Measurements from ENCODE around the gene BOLA3.
A peak's percentile ranks its signal among the peaks of the same experiment; 100 is the strongest.
"Not testable (repeated sequence)": the region's sequence is repeated elsewhere in the genome, so short reads cannot be mapped to it uniquely, and the experiment has no call there.

BOLA3 gene

GRCh38 chr2:74147727-74148456, at the start of gene BOLA3:
BOLA3 (minus strand) TSS chr2:74147912; CDS start chr2:74147874, 38 bp downstream.
- Histone ChIP-seq H3K4me1 (ENCODE audit: control insufficient read depth in 5 of 5, insufficient read depth in 5 of 5, low read length in 5 of 5) (peaks cover 8 to 24% (median 21%) of the 10 kb centered on the region in 5 donors), H3K9me3 (ENCODE audit: control insufficient read depth in 5 of 5, low read length in 5 of 5) (no peaks in the 10 kb centered on the region)

GRCh38 chr2:74197049-74197448, 49.3 kb upstream of the BOLA3 start:
- Histone ChIP-seq H3K4me3 (ENCODE audit: low read depth in 1 of 5, low read length in 5 of 5) (no peak overlapping the region), H3K27me3 (ENCODE audit: control insufficient read depth in 5 of 5, insufficient read depth in 4 of 5, low read length in 5 of 5) (peaks cover 0 to 5% (median 0%) of the 10 kb centered on the region in 5 donors), H3K27ac (ENCODE audit: low read depth, low read length) (no peak overlapping the region)

More at GRCh38 chr2:74147727-74148456, at the start of gene BOLA3:
- H3K9ac ChIP-seq (ENCODE audit: low read length in 5 of 5), result peak within 1 kb of the TSS; percentile 83 to 92 (median 84)
- H3K4me3 ChIP-seq (ENCODE audit: low read depth in 1 of 5, low read length in 5 of 5), result peak within 1 kb of the TSS; percentile 79 to 92 (median 82)
- H3K36me3 ChIP-seq (ENCODE audit: control insufficient read depth in 5 of 5, insufficient read depth in 5 of 5, low read length in 5 of 5), result peaks cover 0 to 21% (median 10%) of the 10 kb centered on the region in 5 donors
- H3K27ac ChIP-seq (ENCODE audit: low read depth, low read length), result peak within 1 kb of the TSS; percentile 41
- H3K27me3 ChIP-seq (ENCODE audit: control insufficient read depth in 5 of 5, insufficient read depth in 4 of 5, low read length in 5 of 5), result no peaks in the 10 kb centered on the region

GRCh38 chr2:74194799-74195198, 47.1 kb upstream of the BOLA3 start:
- H3K4me3 ChIP-seq (ENCODE audit: low read depth in 1 of 5, low read length in 5 of 5), result no peak overlapping the region
- H3K27me3 ChIP-seq (ENCODE audit: control insufficient read depth in 5 of 5, insufficient read depth in 4 of 5, low read length in 5 of 5), result peaks cover 0 to 5% (median 0%) of the 10 kb centered on the region in 5 donors
- H3K36me3 ChIP-seq (ENCODE audit: control insufficient read depth in 5 of 5, insufficient read depth in 5 of 5, low read length in 5 of 5), result no peaks in the 10 kb centered on the region
- H3K9me3 ChIP-seq (ENCODE audit: control insufficient read depth in 5 of 5, low read length in 5 of 5), result no peaks in the 10 kb centered on the region
- H3K4me1 ChIP-seq (ENCODE audit: control insufficient read depth in 5 of 5, insufficient read depth in 5 of 5, low read length in 5 of 5), result peaks cover 0 to 20% (median 18%) of the 10 kb centered on the region in 5 donors
- no peak overlapping the region for H3K27ac ChIP-seq (ENCODE audit: low read depth, low read length)
- no peak overlapping the region for H3K9ac ChIP-seq (ENCODE audit: low read length in 5 of 5)

More at GRCh38 chr2:74197049-74197448, 49.3 kb upstream of the BOLA3 start:
- Histone ChIP-seq H3K9me3 (ENCODE audit: control insufficient read depth in 5 of 5, low read length in 5 of 5) (no peaks in the 10 kb centered on the region), H3K36me3 (ENCODE audit: control insufficient read depth in 5 of 5, insufficient read depth in 5 of 5, low read length in 5 of 5) (no peaks in the 10 kb centered on the region), H3K9ac (ENCODE audit: low read length in 5 of 5) (no peak overlapping the region), H3K4me1 (ENCODE audit: control insufficient read depth in 5 of 5, insufficient read depth in 5 of 5, low read length in 5 of 5) (peaks cover 0 to 25% (median 19%) of the 10 kb centered on the region in 5 donors)

- Histone ChIP-seq H3K4me1 (ENCODE audit: control insufficient read depth in 5 of 5, insufficient read depth in 5 of 5, low read length in 5 of 5) (no peaks in the 10 kb centered on the region), H3K4me3 (ENCODE audit: low read depth in 1 of 5, low read length in 5 of 5) (no peak overlapping the region), H3K27me3 (ENCODE audit: control insufficient read depth in 5 of 5, insufficient read depth in 4 of 5, low read length in 5 of 5) (peaks cover 0 to 2% (median 0%) of the 10 kb centered on the region in 5 donors), H3K9ac (ENCODE audit: low read length in 5 of 5) (no peak overlapping the region), H3K27ac (ENCODE audit: low read depth, low read length) (no peak overlapping the region), H3K9me3 (ENCODE audit: control insufficient read depth in 5 of 5, low read length in 5 of 5) (no peaks in the 10 kb centered on the region), H3K36me3 (ENCODE audit: control insufficient read depth in 5 of 5, insufficient read depth in 5 of 5, low read length in 5 of 5) (no peaks in the 10 kb centered on the region)
Measured at GRCh38 chr2:74191596-74192380, 44.1 kb upstream of the BOLA3 start.

GRCh38 chr2:74188696-74189095, 41.0 kb upstream of the BOLA3 start:
- Histone ChIP-seq H3K9ac (ENCODE audit: low read length in 5 of 5) (no peak overlapping the region), H3K4me1 (ENCODE audit: control insufficient read depth in 5 of 5, insufficient read depth in 5 of 5, low read length in 5 of 5) (no peaks in the 10 kb centered on the region), H3K27ac (ENCODE audit: low read depth, low read length) (no peak overlapping the region), H3K4me3 (ENCODE audit: low read depth in 1 of 5, low read length in 5 of 5) (no peak overlapping the region), H3K27me3 (ENCODE audit: control insufficient read depth in 5 of 5, insufficient read depth in 4 of 5, low read length in 5 of 5) (peaks cover 0 to 2% (median 0%) of the 10 kb centered on the region in 5 donors), H3K9me3 (ENCODE audit: control insufficient read depth in 5 of 5, low read length in 5 of 5) (no peaks in the 10 kb centered on the region), H3K36me3 (ENCODE audit: control insufficient read depth in 5 of 5, insufficient read depth in 5 of 5, low read length in 5 of 5) (no peaks in the 10 kb centered on the region)

GRCh38 chr2:74188018-74188601, 40.4 kb upstream of the BOLA3 start:
- Histone ChIP-seq H3K27ac (ENCODE audit: low read depth, low read length) (no peak overlapping the region), H3K27me3 (ENCODE audit: control insufficient read depth in 5 of 5, insufficient read depth in 4 of 5, low read length in 5 of 5) (peaks cover 0 to 2% (median 0%) of the 10 kb centered on the region in 5 donors)

GRCh38 chr2:74186706-74187105, 39.0 kb upstream of the BOLA3 start:
- not testable (repeated sequence) for H3K36me3 ChIP-seq (ENCODE audit: control insufficient read depth in 5 of 5, insufficient read depth in 5 of 5, low read length in 5 of 5); H3K9me3 ChIP-seq (ENCODE audit: control insufficient read depth in 5 of 5, low read length in 5 of 5); H3K4me3 ChIP-seq (ENCODE audit: low read depth in 1 of 5, low read length in 5 of 5); H3K4me1 ChIP-seq (ENCODE audit: control insufficient read depth in 5 of 5, insufficient read depth in 5 of 5, low read length in 5 of 5); H3K27me3 ChIP-seq (ENCODE audit: control insufficient read depth in 5 of 5, insufficient read depth in 4 of 5, low read length in 5 of 5); H3K9ac ChIP-seq (ENCODE audit: low read length in 5 of 5); H3K27ac ChIP-seq (ENCODE audit: low read depth, low read length)

More at GRCh38 chr2:74188018-74188601, 40.4 kb upstream of the BOLA3 start:
- Histone ChIP-seq H3K4me1 (ENCODE audit: control insufficient read depth in 5 of 5, insufficient read depth in 5 of 5, low read length in 5 of 5) (no peaks in the 10 kb centered on the region), H3K9ac (ENCODE audit: low read length in 5 of 5) (no peak overlapping the region), H3K4me3 (ENCODE audit: low read depth in 1 of 5, low read length in 5 of 5) (no peak overlapping the region), H3K36me3 (ENCODE audit: control insufficient read depth in 5 of 5, insufficient read depth in 5 of 5, low read length in 5 of 5) (no peaks in the 10 kb centered on the region), H3K9me3 (ENCODE audit: control insufficient read depth in 5 of 5, low read length in 5 of 5) (no peaks in the 10 kb centered on the region)

- no peaks in the 10 kb centered on the region for H3K4me1 ChIP-seq (ENCODE audit: control insufficient read depth in 5 of 5, insufficient read depth in 5 of 5, low read length in 5 of 5)
- no peaks in the 10 kb centered on the region for H3K9me3 ChIP-seq (ENCODE audit: control insufficient read depth in 5 of 5, low read length in 5 of 5)
- H3K36me3 ChIP-seq (ENCODE audit: control insufficient read depth in 5 of 5, insufficient read depth in 5 of 5, low read length in 5 of 5), result no peaks in the 10 kb centered on the region
- H3K9ac ChIP-seq (ENCODE audit: low read length in 5 of 5), result no peak overlapping the region
- H3K4me3 ChIP-seq (ENCODE audit: low read depth in 1 of 5, low read length in 5 of 5), result no peak overlapping the region
- no peak overlapping the region for H3K27ac ChIP-seq (ENCODE audit: low read depth, low read length)
- peaks cover 0 to 2% (median 0%) of the 10 kb centered on the region in 5 donors for H3K27me3 ChIP-seq (ENCODE audit: control insufficient read depth in 5 of 5, insufficient read depth in 4 of 5, low read length in 5 of 5)
Measured at GRCh38 chr2:74186038-74186437, 38.3 kb upstream of the BOLA3 start.

GRCh38 chr2:74183878-74184277, 36.2 kb upstream of the BOLA3 start:
- H3K36me3 ChIP-seq (ENCODE audit: control insufficient read depth in 5 of 5, insufficient read depth in 5 of 5, low read length in 5 of 5), result no peaks in the 10 kb centered on the region
- no peak overlapping the region for H3K9ac ChIP-seq (ENCODE audit: low read length in 5 of 5)
- H3K4me3 ChIP-seq (ENCODE audit: low read depth in 1 of 5, low read length in 5 of 5), result no peak overlapping the region
- H3K4me1 ChIP-seq (ENCODE audit: control insufficient read depth in 5 of 5, insufficient read depth in 5 of 5, low read length in 5 of 5), result peaks cover 0 to 6% (median 5%) of the 10 kb centered on the region in 5 donors
- H3K9me3 ChIP-seq (ENCODE audit: control insufficient read depth in 5 of 5, low read length in 5 of 5), result no peaks in the 10 kb centered on the region
- peaks cover 0 to 2% (median 0%) of the 10 kb centered on the region in 5 donors for H3K27me3 ChIP-seq (ENCODE audit: control insufficient read depth in 5 of 5, insufficient read depth in 4 of 5, low read length in 5 of 5)
- no peak overlapping the region for H3K27ac ChIP-seq (ENCODE audit: low read depth, low read length)
